Measurements from ENCODE around the gene GALNTL6. TPM values are rescaled to one million over a fixed set of nuclear protein-coding genes. Genes with fewer than 3 reads are reported as not detected.

Gene GALNTL6
- total RNA-seq, 8 experiments from 2014 or later: 2.4 to 22.2 (median 14.2) TPM

DNA sequence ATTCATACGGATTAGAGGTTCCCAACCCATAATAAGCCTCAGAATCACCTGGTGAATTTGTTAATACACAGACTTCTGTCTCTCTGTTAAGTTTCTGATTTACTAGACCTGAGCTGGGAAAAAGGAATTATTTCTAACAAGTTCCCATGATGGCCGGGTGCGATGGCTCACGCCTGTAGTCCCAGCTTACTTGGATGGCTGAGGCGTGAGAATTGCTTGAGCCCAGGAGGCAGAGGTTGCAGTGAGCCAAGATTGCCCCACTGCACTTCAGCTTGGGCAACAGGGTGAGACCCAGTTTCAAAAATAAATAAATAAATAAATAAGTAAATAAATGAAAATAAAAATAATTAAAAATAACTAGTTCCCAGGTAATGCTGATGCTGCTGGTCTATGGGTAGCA is 412.3 kb downstream of the GALNTL6 start:
- Histone ChIP-seq H3K27ac (no peak overlapping the region), H3K4me1 (replicated peaks in 1 of 2) (no peaks in the 10 kb centered on the region), H3K4me3 (no peak overlapping the region)
- in situ Hi-C loops (cut with MboI; ENCODE audit: low pct_unique_long_range_greater_than_20kb in 2 of 9, low sequenced_read_pairs in 9 of 9, unreplicated experiment in 9 of 9): no loop called here
- 0 to 100% (median 87%) methylated on average over 1 to 5 of the region's 5 CpGs; no CpG with 5 or more reads in 1 of the 10 experiments for WGBS, 10 experiments
- no peak for ATAC-seq (replicated peaks in 6 of 8)

DNA sequence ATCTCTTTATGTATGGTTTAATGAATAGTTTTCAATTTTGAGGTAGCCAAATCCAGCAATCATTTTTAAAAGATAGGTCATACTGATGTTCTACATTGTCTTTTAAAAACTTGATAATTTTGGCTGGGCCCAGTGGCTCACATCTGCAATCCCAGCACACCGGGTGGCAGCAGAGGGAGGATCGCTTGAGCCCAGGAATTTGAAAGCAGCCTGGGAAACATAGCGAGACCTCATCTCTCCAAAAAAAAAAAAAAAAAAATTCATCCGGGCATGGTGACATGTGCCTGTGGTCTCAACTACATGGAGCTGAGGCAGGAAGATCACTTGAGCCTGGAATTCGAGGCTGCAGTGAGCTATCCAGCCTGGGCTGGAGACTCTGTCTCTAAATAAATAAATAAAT is 419.8 kb downstream of the GALNTL6 start:
- in situ Hi-C loops (cut with MboI; ENCODE audit: low pct_unique_long_range_greater_than_20kb in 2 of 9, low sequenced_read_pairs in 9 of 9, unreplicated experiment in 9 of 9): no loop called here
- ATAC-seq (replicated peaks in 6 of 8): no peak
- WGBS, 10 experiments: 4 to 66% (median 51%) methylated on average over 4 to 5 of the region's 5 CpGs; no CpG with 5 or more reads in 2 of the 10 experiments

DNA sequence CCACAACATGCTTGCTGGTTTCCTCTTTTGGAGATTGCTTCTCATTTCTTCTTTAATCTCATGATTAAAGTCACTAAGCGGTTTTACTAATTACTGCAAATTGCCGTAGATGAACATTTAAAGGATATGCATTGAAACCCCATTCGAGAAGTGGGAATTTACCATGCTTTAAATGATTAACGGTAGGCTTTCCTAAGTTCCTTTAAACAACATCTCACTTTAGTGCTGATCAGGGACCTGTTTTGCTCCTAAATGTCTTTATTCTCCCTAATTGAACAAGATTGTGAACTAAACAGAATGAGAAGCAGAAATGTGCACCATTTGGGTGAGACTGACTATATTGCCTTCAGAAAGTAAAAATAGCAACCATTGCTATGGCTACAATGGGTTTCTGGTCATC is 430.3 kb downstream of the GALNTL6 start:
- no peak overlapping the region for H3K27ac ChIP-seq
- no peak for ATAC-seq (replicated peaks in 6 of 8)
- H3K4me3 ChIP-seq: no peak overlapping the region
- WGBS, 10 experiments: 35 to 100% (median 93%) methylated on average over 2 to 4 of the region's 4 CpGs; no CpG with 5 or more reads in 1 of the 10 experiments
- in situ Hi-C loops (cut with MboI; ENCODE audit: low pct_unique_long_range_greater_than_20kb in 2 of 9, low sequenced_read_pairs in 9 of 9, unreplicated experiment in 9 of 9): no loop called here
- no peaks in the 10 kb centered on the region for H3K4me1 ChIP-seq (replicated peaks in 1 of 2)

More for the DNA sequence above, 419.8 kb downstream of the GALNTL6 start:
- Histone ChIP-seq H3K4me1 (replicated peaks in 1 of 2) (no peaks in the 10 kb centered on the region), H3K27ac (no peak overlapping the region), H3K4me3 (no peak overlapping the region)

DNA sequence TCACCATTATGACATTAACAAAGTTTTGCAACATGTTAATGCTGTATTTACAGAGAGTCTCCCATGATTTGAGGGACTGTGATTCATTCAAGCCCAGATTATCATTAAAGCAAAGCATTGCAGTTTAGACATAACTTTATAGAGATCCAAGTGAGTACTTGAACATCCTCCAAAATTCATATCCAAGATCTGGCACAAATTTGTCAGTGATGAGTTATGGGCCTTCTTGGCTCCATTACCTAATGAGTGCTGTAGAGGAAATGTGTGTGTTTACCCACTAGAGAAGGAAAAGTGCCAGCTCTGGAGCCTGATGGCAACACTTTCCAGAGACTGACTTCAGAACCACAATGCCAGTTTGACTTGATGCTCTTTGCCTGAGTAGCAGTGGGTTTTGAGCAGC is 432.3 kb downstream of the GALNTL6 start:
- Histone ChIP-seq H3K4me1 (replicated peaks in 1 of 2) (no peaks in the 10 kb centered on the region), H3K4me3 (no peak overlapping the region), H3K27ac (no peak overlapping the region)
- ATAC-seq (replicated peaks in 6 of 8): peak in 1 of 8 experiments; percentile 45
- in situ Hi-C loops (cut with MboI; ENCODE audit: low pct_unique_long_range_greater_than_20kb in 2 of 9, low sequenced_read_pairs in 9 of 9, unreplicated experiment in 9 of 9): no loop called here

DNA sequence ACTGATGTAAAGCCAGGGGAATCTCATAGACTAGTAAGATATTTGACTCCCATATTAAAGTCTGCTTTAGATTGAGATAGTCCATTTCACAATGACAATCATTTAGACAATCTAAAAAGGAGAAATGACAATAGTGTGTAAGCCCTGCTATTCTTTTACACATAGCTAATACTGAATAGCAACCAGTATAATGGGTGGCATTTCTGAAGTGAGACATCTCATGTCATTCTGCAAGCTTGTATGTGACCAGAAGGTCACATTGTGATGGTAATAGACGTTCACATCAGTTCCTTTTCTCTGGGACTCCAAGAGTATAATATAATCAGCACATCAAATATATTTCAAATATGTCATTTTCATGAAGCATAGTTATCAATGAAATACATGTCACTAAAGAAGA is 440.2 kb downstream of the GALNTL6 start:
- no peak overlapping the region for H3K4me3 ChIP-seq
- in situ Hi-C loops (cut with MboI; ENCODE audit: low pct_unique_long_range_greater_than_20kb in 2 of 9, low sequenced_read_pairs in 9 of 9, unreplicated experiment in 9 of 9): no loop called here
- ATAC-seq (replicated peaks in 6 of 8): peak in 3 of 8 experiments; percentile 41 to 51 (median 45)
- H3K27ac ChIP-seq: no peak overlapping the region
- H3K4me1 ChIP-seq (replicated peaks in 1 of 2): peaks cover 6 to 23% of the 10 kb centered on the region in 2 donors
- 0 to 33% (median 15%) methylated on average over 1 of the region's 1 CpG; no CpG with 5 or more reads in 6 of the 10 experiments for WGBS, 10 experiments

DNA sequence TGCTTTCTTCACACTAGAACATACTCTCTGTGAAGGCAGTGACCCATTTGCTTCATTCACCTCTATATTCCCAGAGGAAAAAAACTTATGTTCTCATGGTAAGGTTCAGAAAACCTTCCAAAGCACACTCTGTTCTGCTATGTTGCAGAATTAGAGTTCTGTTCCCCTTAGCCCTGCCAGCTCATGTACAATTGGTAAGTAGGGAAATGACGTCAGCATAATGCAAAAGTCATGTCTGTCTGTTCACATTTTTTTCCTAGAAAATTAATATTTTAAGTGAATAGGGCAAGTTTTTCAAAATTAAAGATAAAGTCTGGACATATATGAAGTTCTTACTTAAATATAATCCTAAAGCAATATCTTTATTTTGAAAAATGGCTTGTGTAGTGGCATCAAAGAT is 443.6 kb downstream of the GALNTL6 start:
- no peak for ATAC-seq (replicated peaks in 6 of 8)
- H3K27ac ChIP-seq: no peak overlapping the region
- H3K4me1 ChIP-seq (replicated peaks in 1 of 2): peaks cover 6 to 23% of the 10 kb centered on the region in 2 donors
- in situ Hi-C loops (cut with MboI; ENCODE audit: low pct_unique_long_range_greater_than_20kb in 2 of 9, low sequenced_read_pairs in 9 of 9, unreplicated experiment in 9 of 9): no loop called here
- no peak overlapping the region for H3K4me3 ChIP-seq
- 0 to 100% (median 100%) methylated on average over 1 of the region's 1 CpG; no CpG with 5 or more reads in 4 of the 10 experiments for WGBS, 10 experiments

DNA sequence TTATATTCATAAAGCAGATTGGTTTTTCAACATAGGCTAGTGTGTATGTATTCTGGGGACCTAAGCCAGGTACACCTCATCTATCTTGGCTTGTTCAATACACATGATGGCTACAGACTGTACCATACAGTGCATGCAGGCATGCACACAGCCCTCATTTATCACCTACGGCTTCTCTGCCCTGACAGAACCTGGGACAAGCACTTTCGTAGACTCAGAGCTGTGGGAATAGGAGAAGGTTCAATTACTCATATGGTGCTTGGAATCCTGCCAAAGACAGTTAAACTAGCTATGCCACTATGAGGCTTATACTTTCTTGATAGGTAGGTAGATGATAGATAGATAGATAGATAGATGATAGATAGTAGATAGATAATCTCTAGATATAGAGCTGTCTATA is 457.2 kb downstream of the GALNTL6 start:
- Histone ChIP-seq H3K4me1 (replicated peaks in 1 of 2) (peaks cover 0 to 6% of the 10 kb centered on the region in 2 donors), H3K4me3 (no peak overlapping the region), H3K27ac (no peak overlapping the region)
- WGBS, 10 experiments: 0 to 100% (median 60%) methylated on average over 1 to 2 of the region's 2 CpGs; no CpG with 5 or more reads in 4 of the 10 experiments
- peak in 5 of 8 experiments; percentile 95 to 100 (median 100) for ATAC-seq (replicated peaks in 6 of 8)
- in situ Hi-C loops (cut with MboI; ENCODE audit: low pct_unique_long_range_greater_than_20kb in 2 of 9, low sequenced_read_pairs in 9 of 9, unreplicated experiment in 9 of 9): no loop called here

DNA sequence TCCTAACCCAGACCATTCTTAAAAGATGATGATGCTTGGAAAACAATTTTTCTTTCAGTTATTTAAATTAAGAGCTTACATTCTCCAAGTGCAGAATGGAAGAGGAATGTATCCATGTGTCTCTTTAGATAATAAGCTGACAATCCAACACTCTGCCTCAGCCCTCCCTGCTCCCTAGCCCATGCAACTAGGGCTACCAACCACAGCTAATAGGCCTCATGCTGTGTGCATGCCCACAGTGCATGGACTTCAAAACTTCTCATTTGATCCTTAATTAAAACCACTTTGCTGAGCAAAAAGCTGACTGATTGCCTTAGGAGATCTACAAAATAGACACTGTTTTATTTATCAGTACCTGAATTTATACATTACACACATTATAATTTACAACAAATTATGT is 473.9 kb downstream of the GALNTL6 start:
- Histone ChIP-seq H3K4me3 (no peak overlapping the region), H3K27ac (no peak overlapping the region), H3K4me1 (replicated peaks in 1 of 2) (no peaks in the 10 kb centered on the region)
- no peak for ATAC-seq (replicated peaks in 6 of 8)
- in situ Hi-C loops (cut with MboI; ENCODE audit: low pct_unique_long_range_greater_than_20kb in 2 of 9, low sequenced_read_pairs in 9 of 9, unreplicated experiment in 9 of 9): no loop called here

DNA sequence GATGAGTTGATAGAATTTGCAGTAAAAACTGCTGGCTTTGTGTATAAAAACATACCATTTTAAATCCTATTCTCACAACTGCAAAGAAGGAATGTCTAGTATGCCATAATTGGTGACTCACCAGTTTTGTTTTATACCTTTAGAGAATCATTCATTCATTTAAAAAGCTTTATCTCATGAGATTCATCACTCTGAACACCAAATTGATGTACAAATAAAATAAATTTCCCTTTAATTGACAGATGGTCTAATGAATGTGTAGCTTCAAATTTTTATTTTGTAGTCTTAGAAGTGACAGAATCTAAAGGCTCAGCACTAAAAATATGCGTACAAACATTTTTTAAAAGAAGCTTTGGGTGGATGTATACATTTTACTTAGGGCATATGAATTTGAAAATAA is 492.5 kb downstream of the GALNTL6 start:
- WGBS, 10 experiments: 0 to 100% (median 80%) methylated on average over 1 of the region's 1 CpG; no CpG with 5 or more reads in 3 of the 10 experiments
- no peak overlapping the region for H3K4me3 ChIP-seq
- no peaks in the 10 kb centered on the region for H3K4me1 ChIP-seq (replicated peaks in 1 of 2)
- H3K27ac ChIP-seq: no peak overlapping the region
- no peak for ATAC-seq (replicated peaks in 6 of 8)
- in situ Hi-C loops (cut with MboI; ENCODE audit: low pct_unique_long_range_greater_than_20kb in 2 of 9, low sequenced_read_pairs in 9 of 9, unreplicated experiment in 9 of 9): no loop called here

DNA sequence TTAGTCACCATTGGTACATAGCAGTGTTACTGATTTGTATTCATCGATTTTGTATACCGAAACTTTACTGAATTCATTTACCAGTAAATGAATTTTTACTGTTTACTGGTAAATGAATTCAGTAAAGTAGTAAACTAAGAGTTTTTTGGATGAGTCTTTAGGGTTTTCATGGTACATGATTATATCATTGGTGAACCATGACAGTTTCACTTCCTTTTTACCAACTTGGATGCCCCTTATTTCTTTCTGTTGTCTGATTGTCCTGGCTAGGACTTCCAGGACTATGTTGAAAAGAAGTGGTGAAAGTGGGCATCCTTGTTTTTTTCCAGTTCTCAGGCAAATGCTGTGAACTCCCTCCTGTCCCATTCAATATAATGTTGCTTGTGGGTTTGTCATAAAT is 494.9 kb downstream of the GALNTL6 start:
- no peaks in the 10 kb centered on the region for H3K4me1 ChIP-seq (replicated peaks in 1 of 2)
- ATAC-seq (replicated peaks in 6 of 8): no peak
- WGBS, 10 experiments: 0 to 94% (median 76%) methylated on average over 1 to 2 of the region's 2 CpGs; no CpG with 5 or more reads in 2 of the 10 experiments
- H3K27ac ChIP-seq: no peak overlapping the region
- no peak overlapping the region for H3K4me3 ChIP-seq
- in situ Hi-C loops (cut with MboI; ENCODE audit: low pct_unique_long_range_greater_than_20kb in 2 of 9, low sequenced_read_pairs in 9 of 9, unreplicated experiment in 9 of 9): no loop called here

DNA sequence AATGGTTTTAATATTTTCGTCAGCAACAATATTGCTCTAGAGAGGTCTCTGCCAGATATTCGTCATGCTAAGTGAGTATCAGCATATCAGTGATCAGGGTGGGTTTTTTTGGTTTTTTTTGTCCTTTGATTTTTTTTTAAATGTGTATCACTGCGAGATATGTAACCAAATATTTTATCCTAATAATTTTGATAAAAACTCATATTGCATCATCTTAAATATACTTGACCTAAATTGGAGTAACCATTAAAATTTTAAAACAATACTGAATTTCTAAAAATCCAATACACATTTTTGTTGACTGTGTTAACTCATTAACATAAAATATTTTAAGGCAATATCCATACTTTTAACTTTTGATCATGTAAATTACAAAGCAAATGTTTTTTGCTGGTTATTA is 498.5 kb downstream of the GALNTL6 start:
- WGBS, 10 experiments: 10 to 100% (median 88%) methylated on average over 2 to 3 of the region's 3 CpGs; no CpG with 5 or more reads in 1 of the 10 experiments
- in situ Hi-C loops (cut with MboI; ENCODE audit: low pct_unique_long_range_greater_than_20kb in 2 of 9, low sequenced_read_pairs in 9 of 9, unreplicated experiment in 9 of 9): no loop called here

DNA sequence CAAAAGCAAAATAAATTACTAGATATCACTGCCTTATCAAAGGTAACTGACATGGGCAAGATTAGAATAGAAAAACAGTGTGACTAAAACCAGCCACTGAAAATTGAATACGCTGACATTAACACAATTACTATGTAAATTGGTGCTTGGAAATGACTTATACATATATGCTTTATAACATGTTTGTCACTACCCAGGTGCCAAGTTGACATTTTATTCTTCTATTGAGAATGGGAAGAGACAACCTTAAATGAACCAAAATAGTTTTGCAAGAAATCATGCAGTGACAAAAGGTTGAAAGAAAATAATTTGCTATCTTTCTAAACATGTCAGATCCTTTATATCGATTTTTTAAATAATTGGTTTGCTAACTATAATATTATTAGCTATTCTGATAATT is 510.1 kb downstream of the GALNTL6 start:
- in situ Hi-C loops (cut with MboI; ENCODE audit: low pct_unique_long_range_greater_than_20kb in 2 of 9, low sequenced_read_pairs in 9 of 9, unreplicated experiment in 9 of 9): no loop called here
- WGBS, 10 experiments: 8 to 91% (median 55%) methylated on average over 1 to 2 of the region's 2 CpGs; no CpG with 5 or more reads in 2 of the 10 experiments
- no peaks in the 10 kb centered on the region for H3K4me1 ChIP-seq (replicated peaks in 1 of 2)
- H3K27ac ChIP-seq: no peak overlapping the region
- H3K4me3 ChIP-seq: no peak overlapping the region
- no peak for ATAC-seq (replicated peaks in 6 of 8)

More for the DNA sequence above, 498.5 kb downstream of the GALNTL6 start:
- H3K4me3 ChIP-seq: no peak overlapping the region
- no peak overlapping the region for H3K27ac ChIP-seq
- ATAC-seq (replicated peaks in 6 of 8): no peak
- no peaks in the 10 kb centered on the region for H3K4me1 ChIP-seq (replicated peaks in 1 of 2)

DNA sequence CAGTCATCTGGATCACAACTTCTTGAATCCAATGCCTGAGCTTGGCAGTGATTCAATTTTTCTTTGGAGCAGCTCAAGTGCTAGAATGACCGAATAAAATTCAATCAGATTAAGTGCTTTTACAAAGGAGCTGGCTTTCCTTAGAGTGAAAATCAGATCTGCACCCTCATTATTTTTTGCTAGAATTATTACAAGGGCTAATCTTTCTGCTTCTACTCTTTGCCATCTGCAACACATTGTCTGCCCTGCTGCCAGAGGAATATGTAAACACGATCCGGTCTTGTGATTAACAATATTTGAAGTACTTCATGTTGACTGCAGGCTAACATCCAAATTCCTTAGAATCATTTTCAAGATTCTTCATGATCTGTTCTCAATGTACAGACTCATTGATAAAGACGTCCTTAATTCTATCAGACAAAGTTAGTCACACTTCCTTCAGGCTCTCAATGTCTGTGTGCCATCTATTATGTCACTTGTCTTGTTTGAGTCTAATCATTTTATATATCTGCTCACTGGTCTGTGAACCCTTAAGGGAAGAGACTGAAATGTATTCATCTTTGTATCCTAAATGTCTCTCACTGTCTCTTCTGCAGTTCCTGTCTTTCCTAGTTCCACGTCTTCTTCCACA is 531.2 kb downstream of the GALNTL6 start:
- in situ Hi-C loops (cut with MboI; ENCODE audit: low pct_unique_long_range_greater_than_20kb in 2 of 9, low sequenced_read_pairs in 9 of 9, unreplicated experiment in 9 of 9): no loop called here
- Histone ChIP-seq H3K27ac (no peak overlapping the region), H3K4me1 (replicated peaks in 1 of 2) (no peaks in the 10 kb centered on the region), H3K4me3 (no peak overlapping the region)
- WGBS, 10 experiments: 0 to 92% (median 54%) methylated on average over 1 to 5 of the region's 5 CpGs
- peak in 4 of 8 experiments; percentile 17 to 70 (median 46) for ATAC-seq (replicated peaks in 6 of 8)

DNA sequence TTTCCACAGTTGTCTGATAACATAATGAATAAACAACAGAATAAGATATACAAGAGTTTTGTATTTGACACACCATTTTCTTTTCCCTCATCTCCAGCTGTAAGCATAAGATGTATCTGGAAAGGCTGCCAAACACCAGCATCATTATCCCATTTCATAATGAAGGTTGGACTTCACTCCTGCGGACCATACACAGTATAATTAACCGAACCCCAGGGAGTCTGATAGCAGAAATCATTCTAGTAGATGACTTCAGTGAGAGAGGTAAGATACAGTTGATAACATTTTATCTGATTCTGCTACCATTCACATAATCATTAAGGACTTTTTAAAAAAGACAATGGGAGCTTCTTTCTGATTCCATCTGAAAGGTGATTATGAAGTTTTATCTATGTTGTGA is 535.2 kb downstream of the GALNTL6 start:
- no peak for ATAC-seq (replicated peaks in 6 of 8)
- in situ Hi-C loops (cut with MboI; ENCODE audit: low pct_unique_long_range_greater_than_20kb in 2 of 9, low sequenced_read_pairs in 9 of 9, unreplicated experiment in 9 of 9): no loop called here
- Histone ChIP-seq H3K27ac (no peak overlapping the region), H3K4me3 (no peak overlapping the region), H3K4me1 (replicated peaks in 1 of 2) (no peaks in the 10 kb centered on the region)
- 17 to 90% (median 77%) methylated on average over 1 to 2 of the region's 2 CpGs; no CpG with 5 or more reads in 2 of the 10 experiments for WGBS, 10 experiments

Measured in motor neuron (in vitro differentiated cells).